Suppressor macrophage treated with lipopolysaccharide for 1 hour (primary cell): ENCODE data around the gene DROSHA.
"Not testable (repeated sequence)": the region's sequence is repeated elsewhere in the genome, so short reads cannot be mapped to it uniquely, and the experiment has no call there.

Experiments used
- DNase-seq, 3 donors: peaks; one replicate each; pipeline ENCODE4 v3.0.0-alpha.2; 2020 to 2022

The DROSHA gene

GRCh38 chr5:31415009-31415923, 116.6 kb downstream of the DROSHA start:
- no peak for DNase-seq

GRCh38 chr5:31413030-31413812, 118.7 kb downstream of the DROSHA start:
- no peak for DNase-seq

- DNase-seq, result no peak
Measured at GRCh38 chr5:31412324-31412723, 119.6 kb downstream of the DROSHA start.

- no peak for DNase-seq
Measured at GRCh38 chr5:31410089-31410488, 121.8 kb downstream of the DROSHA start.

- DNase-seq, result peak; percentile 28 to 49 (median 42)
Measured at GRCh38 chr5:31408814-31409213, 123.1 kb downstream of the DROSHA start.

- DNase-seq, result peak in 1 of 3 donors; percentile 5
Measured at GRCh38 chr5:31407921-31408693, 123.8 kb downstream of the DROSHA start.

GRCh38 chr5:31404325-31404724, 127.6 kb downstream of the DROSHA start:
- DNase-seq, result no peak

- no peak for DNase-seq
Measured at GRCh38 chr5:31401691-31402090, 130.2 kb downstream of the DROSHA start.

- DNase-seq, result no peak
Measured at GRCh38 chr5:31397926-31398557, 133.9 kb downstream of the DROSHA start.

GRCh38 chr5:31396611-31397295, 135.1 kb downstream of the DROSHA start:
- no peak for DNase-seq

GRCh38 chr5:31395450-31396045, 136.3 kb downstream of the DROSHA start:
- not testable (repeated sequence) for DNase-seq

GRCh38 chr5:31393126-31393525, 138.8 kb downstream of the DROSHA start:
- DNase-seq, result no peak

- DNase-seq, result no peak
Measured at GRCh38 chr5:31392061-31392460, 139.8 kb downstream of the DROSHA start.

GRCh38 chr5:31390256-31390655, 141.6 kb downstream of the DROSHA start:
- DNase-seq, result no peak

GRCh38 chr5:31385774-31386537, 145.9 kb downstream of the DROSHA start:
- peak in 1 of 3 donors; percentile 10 for DNase-seq

GRCh38 chr5:31383734-31384133, 148.2 kb downstream of the DROSHA start:
- DNase-seq, result no peak

GRCh38 chr5:31382051-31382878, 149.6 kb downstream of the DROSHA start:
- no peak for DNase-seq

GRCh38 chr5:31381299-31381698, 150.6 kb downstream of the DROSHA start:
- DNase-seq, result no peak

GRCh38 chr5:31380049-31380448, 151.8 kb downstream of the DROSHA start:
- DNase-seq, result no peak

- DNase-seq, result no peak
Measured at GRCh38 chr5:31378838-31379237, 153.1 kb downstream of the DROSHA start.
